Subcutaneous adipose tissue (tissue), 4 donors: ENCODE data around the gene ATCAY. TPM values are rescaled to one million over a fixed set of nuclear protein-coding genes. Genes with fewer than 3 reads are reported as not detected.

Experiments
- total RNA-seq, 4 donors: library from RNA; depleted of rRNA; stranded (reverse); fragments of >200 nt; gene quantifications; one replicate each; pipeline ENCODE4 v1.1.0, GENCODE V29; 2016
- TF ChIP-seq, protein P1 (sequence below): fragments of 450-650 bp; IDR thresholded peaks from one replicate; pipeline ENCODE4 v1.5.1; 2016; ENCODE audit warnings: low read depth, mild to moderate bottlenecking, control low read depth, antibody characterized with exemption, moderate library complexity

ATCAY gene, protein sequence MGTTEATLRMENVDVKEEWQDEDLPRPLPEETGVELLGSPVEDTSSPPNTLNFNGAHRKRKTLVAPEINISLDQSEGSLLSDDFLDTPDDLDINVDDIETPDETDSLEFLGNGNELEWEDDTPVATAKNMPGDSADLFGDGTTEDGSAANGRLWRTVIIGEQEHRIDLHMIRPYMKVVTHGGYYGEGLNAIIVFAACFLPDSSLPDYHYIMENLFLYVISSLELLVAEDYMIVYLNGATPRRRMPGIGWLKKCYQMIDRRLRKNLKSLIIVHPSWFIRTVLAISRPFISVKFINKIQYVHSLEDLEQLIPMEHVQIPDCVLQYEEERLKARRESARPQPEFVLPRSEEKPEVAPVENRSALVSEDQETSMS
- total RNA-seq, result not detected

DNA sequence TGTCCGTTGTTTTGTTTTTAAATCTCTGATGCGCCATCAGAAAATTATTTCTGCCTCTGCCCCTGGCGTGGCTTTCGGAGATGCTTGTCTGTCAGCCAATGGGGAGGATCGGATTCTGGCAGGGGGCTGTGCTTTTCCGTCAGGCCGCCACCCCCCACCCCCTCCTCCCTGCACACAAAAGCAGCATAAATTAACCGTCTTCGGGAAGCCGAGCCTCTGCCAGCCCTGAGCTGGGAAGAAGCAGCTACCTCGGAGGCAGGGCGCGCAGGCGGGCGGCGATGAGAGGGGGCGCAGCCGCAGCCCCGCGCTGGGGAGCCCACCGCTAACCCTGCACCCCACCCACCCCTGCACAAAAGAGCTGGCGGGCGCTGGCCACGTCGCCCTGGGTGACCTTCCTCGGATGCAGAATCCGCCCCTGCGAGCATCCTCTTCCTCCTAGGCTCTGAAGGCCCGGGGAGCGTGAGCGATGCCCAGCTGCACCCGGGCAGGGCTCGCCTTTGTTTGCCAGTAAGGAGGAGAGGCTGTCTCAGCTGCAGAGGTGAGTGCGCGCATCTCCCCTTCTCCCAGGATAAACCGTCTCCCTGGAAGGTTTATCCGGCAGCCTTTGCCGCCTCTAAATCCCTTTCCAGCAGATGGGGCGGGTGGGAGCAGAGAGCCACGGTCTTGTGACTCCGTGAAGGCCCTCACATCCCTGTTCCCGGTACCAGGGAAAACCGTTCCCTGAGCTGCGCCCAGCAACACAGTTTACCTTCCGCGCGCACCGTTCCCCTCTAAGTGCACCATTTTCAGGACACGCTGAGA lies at the start of gene ATCAY:
Gene ATCAY, plus strand, starts transcription at position 215 of the 801 bp plus-strand sequence. CDS start 5,083 bp downstream, outside the sequence.
- TF ChIP-seq, protein P1, sequence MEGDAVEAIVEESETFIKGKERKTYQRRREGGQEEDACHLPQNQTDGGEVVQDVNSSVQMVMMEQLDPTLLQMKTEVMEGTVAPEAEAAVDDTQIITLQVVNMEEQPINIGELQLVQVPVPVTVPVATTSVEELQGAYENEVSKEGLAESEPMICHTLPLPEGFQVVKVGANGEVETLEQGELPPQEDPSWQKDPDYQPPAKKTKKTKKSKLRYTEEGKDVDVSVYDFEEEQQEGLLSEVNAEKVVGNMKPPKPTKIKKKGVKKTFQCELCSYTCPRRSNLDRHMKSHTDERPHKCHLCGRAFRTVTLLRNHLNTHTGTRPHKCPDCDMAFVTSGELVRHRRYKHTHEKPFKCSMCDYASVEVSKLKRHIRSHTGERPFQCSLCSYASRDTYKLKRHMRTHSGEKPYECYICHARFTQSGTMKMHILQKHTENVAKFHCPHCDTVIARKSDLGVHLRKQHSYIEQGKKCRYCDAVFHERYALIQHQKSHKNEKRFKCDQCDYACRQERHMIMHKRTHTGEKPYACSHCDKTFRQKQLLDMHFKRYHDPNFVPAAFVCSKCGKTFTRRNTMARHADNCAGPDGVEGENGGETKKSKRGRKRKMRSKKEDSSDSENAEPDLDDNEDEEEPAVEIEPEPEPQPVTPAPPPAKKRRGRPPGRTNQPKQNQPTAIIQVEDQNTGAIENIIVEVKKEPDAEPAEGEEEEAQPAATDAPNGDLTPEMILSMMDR, result no peak

DNA sequence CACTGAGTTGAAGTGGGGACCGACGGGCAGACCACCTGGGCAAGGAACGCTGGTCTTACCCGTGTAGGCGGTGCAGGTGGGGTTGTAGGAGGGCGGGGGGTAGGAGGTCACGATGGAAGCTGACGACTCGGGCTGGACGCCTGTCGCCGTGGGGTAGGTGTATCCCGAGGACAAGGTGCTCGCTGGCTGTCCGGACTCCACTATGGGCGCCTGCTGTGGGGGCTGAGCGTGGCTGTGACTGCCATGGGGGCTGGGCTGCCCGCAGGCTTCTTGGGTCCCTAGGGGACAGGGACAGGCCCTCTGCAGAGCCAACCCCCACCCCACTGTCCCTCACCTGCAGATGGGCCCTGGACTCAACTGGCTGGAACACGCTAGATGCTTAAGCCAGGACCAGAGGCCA lies 48.9 kb upstream of the ATCAY start:
- TF ChIP-seq, protein P1, result no peak

DNA sequence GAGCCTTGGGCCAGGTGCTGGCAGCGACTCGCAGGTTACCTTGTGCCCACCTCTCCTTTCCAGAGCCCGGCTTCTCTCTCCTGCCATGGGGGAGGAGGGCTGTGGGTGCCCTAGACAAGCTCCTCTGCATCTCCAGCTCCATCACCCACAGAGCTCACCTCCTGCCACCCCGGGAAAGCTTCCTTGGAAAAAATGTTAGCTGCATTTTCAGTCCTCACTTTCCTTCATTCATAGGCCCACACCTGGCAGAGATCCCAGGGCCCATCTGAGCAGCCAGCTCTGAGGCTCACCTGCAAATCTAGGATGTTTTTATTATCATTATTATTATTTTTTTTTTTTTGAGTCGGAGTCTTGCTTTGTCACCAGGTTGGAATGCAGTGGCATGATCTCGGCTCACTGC lies 48.5 kb upstream of the ATCAY start:
- TF ChIP-seq, protein P1, result no peak

DNA sequence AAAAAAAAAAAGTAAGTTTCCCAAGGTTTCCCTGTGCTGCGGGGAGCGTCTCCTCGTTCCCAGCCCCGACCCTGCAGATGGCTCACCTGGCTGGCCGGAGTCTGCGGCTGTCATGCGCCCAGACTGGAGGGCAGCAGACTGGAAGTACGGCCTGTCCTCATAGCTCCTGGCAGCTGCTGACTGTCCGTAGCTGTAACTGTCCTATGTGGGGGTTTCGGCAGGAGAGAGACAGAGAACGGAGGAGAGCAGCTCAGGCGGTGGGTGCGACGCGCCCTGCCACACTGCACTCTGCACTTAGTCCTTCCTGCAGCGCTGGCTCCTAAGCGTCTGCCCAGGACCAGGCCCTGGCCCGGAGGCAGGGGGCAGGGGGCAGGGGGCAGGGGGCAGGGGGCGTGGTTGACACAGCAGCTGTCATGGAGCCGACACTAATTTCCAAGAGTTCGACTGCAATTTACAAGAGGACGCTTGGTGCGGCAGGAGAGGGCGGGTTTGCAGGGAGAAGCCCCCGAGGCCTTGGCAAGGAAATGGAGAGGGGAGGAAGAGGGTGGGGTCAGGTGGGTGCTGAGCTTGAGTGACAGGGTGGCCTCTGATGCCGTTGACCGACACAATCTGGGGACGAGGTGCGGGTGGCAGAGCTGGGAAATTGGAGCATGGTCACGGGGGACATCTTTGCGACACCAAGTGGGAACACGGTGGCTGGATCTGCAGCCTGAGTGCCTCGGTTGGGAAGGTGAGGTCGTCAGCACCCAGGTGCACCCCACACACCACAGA lies 46.7 kb upstream of the ATCAY start:
- TF ChIP-seq, protein P1, result no peak

DNA sequence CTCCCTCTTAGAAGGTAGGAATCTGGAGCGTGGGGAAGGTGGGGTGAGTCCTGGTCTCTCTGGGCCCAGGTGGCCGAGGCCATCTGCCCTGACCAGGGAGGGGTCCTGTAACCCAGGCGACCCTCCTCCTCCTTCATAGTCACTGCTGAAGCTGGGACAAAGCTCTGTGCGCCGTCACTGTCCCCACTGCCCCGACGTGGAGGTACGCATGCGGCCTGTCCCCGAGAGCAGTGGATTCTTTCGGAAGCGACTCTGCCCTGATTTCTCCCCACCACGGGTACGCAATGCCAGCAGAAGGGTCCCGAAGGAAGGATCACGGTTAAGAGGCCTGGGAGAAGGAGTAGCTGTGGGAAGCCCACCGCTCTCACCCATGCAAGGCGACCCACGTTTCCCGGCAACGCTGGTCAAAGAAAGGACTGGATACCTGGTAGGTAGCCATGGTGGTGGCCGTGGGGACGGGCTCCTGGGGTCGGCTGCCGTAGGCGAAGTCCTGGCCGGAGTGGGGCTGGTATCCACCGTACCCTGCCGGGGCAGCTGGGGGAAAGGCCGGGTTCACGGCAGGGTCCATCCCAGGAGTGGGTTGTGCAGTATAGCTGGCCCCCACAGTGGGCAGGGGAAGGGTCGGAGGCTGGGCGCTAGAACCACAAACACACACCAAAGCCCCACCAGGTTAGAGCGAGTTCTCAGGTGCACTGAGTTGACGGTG lies 46.0 kb upstream of the ATCAY start:
- TF ChIP-seq, protein P1, result no peak

DNA sequence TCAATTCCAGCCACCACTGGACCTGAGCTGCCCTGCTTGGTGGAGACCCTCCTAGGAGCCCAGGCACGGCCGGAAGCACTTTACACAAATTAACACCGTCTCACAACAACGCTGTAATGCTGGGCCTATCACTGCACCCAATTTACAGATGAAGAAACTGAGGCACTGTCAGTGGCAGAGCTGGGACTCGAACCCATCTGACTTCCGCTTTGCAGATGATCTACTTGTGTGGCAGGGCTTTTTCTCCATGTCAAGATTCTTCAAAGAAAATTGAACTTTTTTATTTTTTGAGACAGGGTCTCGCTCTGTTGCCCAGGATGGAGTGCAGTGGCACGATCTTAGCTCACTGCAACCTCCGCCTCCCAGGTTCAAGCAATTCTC lies 45.4 kb upstream of the ATCAY start:
- TF ChIP-seq, protein P1, result no peak
